GM23338 (cell line): ENCODE results near the gene MTHFD1L. TPM values are rescaled to one million over a fixed set of nuclear protein-coding genes. Genes with fewer than 3 reads are reported as not detected.

Source experiments
- ATAC-seq: fragments of 200-7000 bp; cut with Tn5 transposase; 3 replicates; pipeline ENCODE4 v1.9.1; 2020
- DNase-seq: peaks from one replicate; pipeline ENCODE4 v3.0.0-alpha.2; 2015; ENCODE audit warnings: low spot score
- H2AFZ ChIP-seq: fragments of 200-600 bp; sonication (generic); 2 replicates; pipeline ENCODE4 v1.8.0; 2016; ENCODE audit warnings: antibody characterized with exemption, mild to moderate bottlenecking, moderate library complexity
- H3F3A ChIP-seq: fragments of 200-600 bp; sonication (generic); replicated peaks from 2 replicates; pipeline ENCODE4 v1.8.0; 2017; ENCODE audit warnings: antibody characterized with exemption, mixed run types, low read depth
- H3K27ac ChIP-seq: fragments of 200-600 bp; sonication (generic); 2 replicates; pipeline ENCODE4 v1.6.1; 2016; ENCODE audit warnings: low read depth
- H3K27me3 ChIP-seq: fragments of 200-600 bp; sonication (generic); 2 replicates; pipeline ENCODE4 v1.8.0; 2016; ENCODE audit warnings: mild to moderate bottlenecking, mixed run types, moderate library complexity; ENCODE audit not compliant: insufficient read depth
- H3K36me3 ChIP-seq: fragments of 200-600 bp; sonication (generic); 2 replicates; pipeline ENCODE4 v1.8.0; 2016; ENCODE audit warnings: mild to moderate bottlenecking; ENCODE audit not compliant: insufficient read depth
- H3K4me1 ChIP-seq: fragments of 200-600 bp; sonication (generic); 2 replicates; pipeline ENCODE4 v1.8.0; 2016; ENCODE audit warnings: mild to moderate bottlenecking, moderate library complexity; ENCODE audit not compliant: insufficient read depth
- H3K4me2 ChIP-seq: fragments of 200-600 bp; sonication (generic); 2 replicates; pipeline ENCODE4 v1.7.1; 2017; ENCODE audit warnings: mixed run types
- H3K4me3 ChIP-seq: fragments of 200-600 bp; sonication (generic); 2 replicates; pipeline ENCODE4 v1.6.1; 2016; ENCODE audit warnings: mixed run types
- H3K79me2 ChIP-seq: fragments of 200-600 bp; sonication (generic); replicated peaks from 2 replicates; pipeline ENCODE4 v1.8.0; 2017; ENCODE audit warnings: mild to moderate bottlenecking; ENCODE audit not compliant: insufficient read depth
- H3K9me2 ChIP-seq: fragments of 200-600 bp; sonication (generic); 2 replicates; pipeline ENCODE4 v1.8.0; 2017; ENCODE audit not compliant: insufficient read depth
- H4K20me1 ChIP-seq: fragments of 200-600 bp; sonication (generic); replicated peaks from 2 replicates; pipeline ENCODE4 v1.8.0; 2017; ENCODE audit warnings: mild to moderate bottlenecking; ENCODE audit not compliant: insufficient read depth
- H3K27ac Mint-ChIP-seq: 2 replicates; pipeline ENCODE4 v1.8.0; 2020; ENCODE audit warnings: inconsistent platforms, mild to moderate bottlenecking, moderate library complexity, mixed read lengths
- H3K27me3 Mint-ChIP-seq: 3 replicates; pipeline ENCODE4 v1.8.0; 2022; ENCODE audit warnings: low read depth, mild to moderate bottlenecking, moderate library complexity, mixed read lengths, inconsistent platforms; ENCODE audit not compliant: insufficient read depth, poor library complexity
- H3K36me3 Mint-ChIP-seq: 3 replicates; pipeline ENCODE4 v1.8.0; 2021; ENCODE audit warnings: low read depth, mild to moderate bottlenecking, inconsistent platforms, moderate library complexity, mixed read lengths
- H3K4me1 Mint-ChIP-seq: 3 replicates; pipeline ENCODE4 v1.8.0; 2020; ENCODE audit warnings: mild to moderate bottlenecking, inconsistent platforms, mixed read lengths
- H3K4me3 Mint-ChIP-seq: 3 replicates; pipeline ENCODE4 v1.8.0; 2021; ENCODE audit warnings: moderate library complexity, mild to moderate bottlenecking, inconsistent platforms, mixed read lengths
- H3K9me3 Mint-ChIP-seq: 3 replicates; pipeline ENCODE4 v1.8.0; 2020; ENCODE audit warnings: moderate library complexity, mild to moderate bottlenecking, inconsistent platforms, mixed read lengths
- CTCF ChIP-seq, 2 experiments: fragments of 200-600 bp in 1 of 2; sonication (generic) in 1 of 2; conservative IDR thresholded peaks; 2 replicates each; pipeline versions ENCODE4 v1.5.1 to v1.6.1; 2016 to 2017; ENCODE audit warnings: antibody characterized with exemption in 2 of 2, low read depth in 2 of 2, mild to moderate bottlenecking in 2 of 2, moderate library complexity in 1 of 2
- EZH2phosphoT487 ChIP-seq: fragments of 200-600 bp; sonication (generic); IDR thresholded peaks from one replicate; pipeline ENCODE4 v1.8.1; 2018; ENCODE audit warnings: antibody characterized with exemption; ENCODE audit not compliant: unreplicated experiment
- JUNB ChIP-seq: IDR thresholded peaks from one replicate; pipeline ENCODE4 v1.6.1; 2016; ENCODE audit warnings: antibody characterized with exemption; ENCODE audit not compliant: unreplicated experiment
- NANOG ChIP-seq: IDR thresholded peaks from 2 replicates; pipeline ENCODE4 v1.6.1; 2016; ENCODE audit warnings: antibody characterized with exemption, borderline replicate concordance
- POLR2AphosphoS5 ChIP-seq: IDR thresholded peaks from 2 replicates; pipeline ENCODE4 v1.6.1; 2016; ENCODE audit warnings: antibody characterized with exemption, low read depth
- REST ChIP-seq: IDR thresholded peaks from one replicate; pipeline ENCODE4 v1.6.1; 2018; ENCODE audit warnings: antibody characterized with exemption; ENCODE audit not compliant: unreplicated experiment
- STAT1 ChIP-seq: IDR thresholded peaks from one replicate; pipeline ENCODE4 v1.6.1; 2016; ENCODE audit warnings: antibody characterized with exemption; ENCODE audit not compliant: unreplicated experiment
- ZNF114 ChIP-seq: fragments of 250-450 bp; sonication (Bioruptor Pico); IDR thresholded peaks from 2 replicates; pipeline ENCODE4 v1.5.0; 2020; ENCODE audit warnings: mild to moderate bottlenecking, moderate library complexity
- ZNF331 ChIP-seq: fragments of 250-450 bp; sonication (Bioruptor Pico); IDR thresholded peaks from 2 replicates; pipeline ENCODE4 v1.5.0; 2020; ENCODE audit warnings: low read depth, mild to moderate bottlenecking, moderate library complexity
- polyA plus RNA-seq: library from polyadenylated mRNA; unstranded; fragments of >200 nt; fragmentation: Nextera tagmentation; extraction: Ambion mirVana; gene quantifications from 2 replicates; pipeline ENCODE4 v1.2.1, GENCODE V29; 2016
- total RNA-seq: library from RNA; depleted of rRNA; stranded (reverse); fragments of >200 nt; shearing (Covaris generic); gene quantifications from 2 replicates; pipeline ENCODE4 v1.2.3, GENCODE V29; 2014
- TF ChIP-seq, protein P1 (sequence below): IDR thresholded peaks from 2 replicates; pipeline ENCODE4 v1.6.1; 2016; ENCODE audit warnings: antibody characterized with exemption
- TF ChIP-seq, protein P2 (sequence below): fragments of 250-450 bp; sonication (Bioruptor Pico); IDR thresholded peaks from 2 replicates; pipeline ENCODE4 v1.5.0; 2020; ENCODE audit warnings: mild to moderate bottlenecking, moderate library complexity

MTHFD1L gene
- total and polyA plus RNA-seq, 2 experiments from 2014 or later: 53.2 to 66.8 TPM

- TF ChIP-seq, protein P1, sequence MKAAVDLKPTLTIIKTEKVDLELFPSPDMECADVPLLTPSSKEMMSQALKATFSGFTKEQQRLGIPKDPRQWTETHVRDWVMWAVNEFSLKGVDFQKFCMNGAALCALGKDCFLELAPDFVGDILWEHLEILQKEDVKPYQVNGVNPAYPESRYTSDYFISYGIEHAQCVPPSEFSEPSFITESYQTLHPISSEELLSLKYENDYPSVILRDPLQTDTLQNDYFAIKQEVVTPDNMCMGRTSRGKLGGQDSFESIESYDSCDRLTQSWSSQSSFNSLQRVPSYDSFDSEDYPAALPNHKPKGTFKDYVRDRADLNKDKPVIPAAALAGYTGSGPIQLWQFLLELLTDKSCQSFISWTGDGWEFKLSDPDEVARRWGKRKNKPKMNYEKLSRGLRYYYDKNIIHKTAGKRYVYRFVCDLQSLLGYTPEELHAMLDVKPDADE: no peak
These were observed 68.9 kb downstream of the MTHFD1L start (continued) for GRCh38 chr6:150934380-150934779.

DNA sequence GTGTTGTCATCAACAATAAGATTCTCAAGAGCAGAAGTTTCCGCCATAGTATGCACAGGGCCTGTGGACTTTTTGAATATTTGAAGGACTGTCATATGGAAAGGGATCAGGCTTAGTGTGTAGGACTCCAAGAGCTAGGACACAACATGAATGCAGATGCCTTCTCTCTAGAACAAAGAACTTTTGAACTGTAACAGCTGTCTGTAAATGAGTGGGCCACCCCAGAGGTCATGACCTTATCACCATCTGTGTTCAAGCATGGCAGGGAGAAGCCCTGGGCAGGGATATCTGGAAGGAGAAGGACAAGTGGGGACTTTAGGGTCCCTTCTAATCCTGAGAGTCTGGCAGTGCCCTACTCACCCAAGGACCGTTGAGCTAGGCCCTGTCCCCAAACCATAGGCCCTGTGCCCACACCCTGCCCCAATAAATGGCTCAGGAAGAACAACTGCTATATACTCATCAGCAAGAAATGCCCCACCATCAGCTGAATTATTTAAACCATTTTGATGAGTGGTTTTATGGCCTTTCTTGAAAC is 70.6 kb downstream of the MTHFD1L start:
- Mint-ChIP-seq H3K27ac (no peak overlapping the region), H3K4me1 (no peaks in the 10 kb centered on the region), H3K36me3 (peaks cover 57% of the 10 kb centered on the region), H3K9me3 (no peaks in the 10 kb centered on the region), H3K4me3 (no peak overlapping the region), H3K27me3 (peaks cover 6% of the 10 kb centered on the region)
- peaks cover 27% of the 10 kb centered on the region for H3K36me3 ChIP-seq
- no peak for ATAC-seq
- no peak overlapping the region for H2AFZ ChIP-seq
- H3K4me3 ChIP-seq: no peak overlapping the region
- H3K4me1 ChIP-seq: no peaks in the 10 kb centered on the region
- no peaks in the 10 kb centered on the region for H3K27me3 ChIP-seq
- no peak overlapping the region for H3K4me2 ChIP-seq
- TF ChIP-seq POLR2AphosphoS5 (no peak), ZNF114 (CRISPR knock-in tag) (no peak), STAT1 (no peak), REST (no peak), ZNF331 (CRISPR knock-in tag) (no peak), EZH2phosphoT487 (no peak), JUNB (no peak), NANOG (no peak), CTCF (conservative IDR thresholded peaks at IDR 0.05; ENCODE audit: low read depth in 2 of 2) (no peak)
- TF ChIP-seq, protein P2, sequence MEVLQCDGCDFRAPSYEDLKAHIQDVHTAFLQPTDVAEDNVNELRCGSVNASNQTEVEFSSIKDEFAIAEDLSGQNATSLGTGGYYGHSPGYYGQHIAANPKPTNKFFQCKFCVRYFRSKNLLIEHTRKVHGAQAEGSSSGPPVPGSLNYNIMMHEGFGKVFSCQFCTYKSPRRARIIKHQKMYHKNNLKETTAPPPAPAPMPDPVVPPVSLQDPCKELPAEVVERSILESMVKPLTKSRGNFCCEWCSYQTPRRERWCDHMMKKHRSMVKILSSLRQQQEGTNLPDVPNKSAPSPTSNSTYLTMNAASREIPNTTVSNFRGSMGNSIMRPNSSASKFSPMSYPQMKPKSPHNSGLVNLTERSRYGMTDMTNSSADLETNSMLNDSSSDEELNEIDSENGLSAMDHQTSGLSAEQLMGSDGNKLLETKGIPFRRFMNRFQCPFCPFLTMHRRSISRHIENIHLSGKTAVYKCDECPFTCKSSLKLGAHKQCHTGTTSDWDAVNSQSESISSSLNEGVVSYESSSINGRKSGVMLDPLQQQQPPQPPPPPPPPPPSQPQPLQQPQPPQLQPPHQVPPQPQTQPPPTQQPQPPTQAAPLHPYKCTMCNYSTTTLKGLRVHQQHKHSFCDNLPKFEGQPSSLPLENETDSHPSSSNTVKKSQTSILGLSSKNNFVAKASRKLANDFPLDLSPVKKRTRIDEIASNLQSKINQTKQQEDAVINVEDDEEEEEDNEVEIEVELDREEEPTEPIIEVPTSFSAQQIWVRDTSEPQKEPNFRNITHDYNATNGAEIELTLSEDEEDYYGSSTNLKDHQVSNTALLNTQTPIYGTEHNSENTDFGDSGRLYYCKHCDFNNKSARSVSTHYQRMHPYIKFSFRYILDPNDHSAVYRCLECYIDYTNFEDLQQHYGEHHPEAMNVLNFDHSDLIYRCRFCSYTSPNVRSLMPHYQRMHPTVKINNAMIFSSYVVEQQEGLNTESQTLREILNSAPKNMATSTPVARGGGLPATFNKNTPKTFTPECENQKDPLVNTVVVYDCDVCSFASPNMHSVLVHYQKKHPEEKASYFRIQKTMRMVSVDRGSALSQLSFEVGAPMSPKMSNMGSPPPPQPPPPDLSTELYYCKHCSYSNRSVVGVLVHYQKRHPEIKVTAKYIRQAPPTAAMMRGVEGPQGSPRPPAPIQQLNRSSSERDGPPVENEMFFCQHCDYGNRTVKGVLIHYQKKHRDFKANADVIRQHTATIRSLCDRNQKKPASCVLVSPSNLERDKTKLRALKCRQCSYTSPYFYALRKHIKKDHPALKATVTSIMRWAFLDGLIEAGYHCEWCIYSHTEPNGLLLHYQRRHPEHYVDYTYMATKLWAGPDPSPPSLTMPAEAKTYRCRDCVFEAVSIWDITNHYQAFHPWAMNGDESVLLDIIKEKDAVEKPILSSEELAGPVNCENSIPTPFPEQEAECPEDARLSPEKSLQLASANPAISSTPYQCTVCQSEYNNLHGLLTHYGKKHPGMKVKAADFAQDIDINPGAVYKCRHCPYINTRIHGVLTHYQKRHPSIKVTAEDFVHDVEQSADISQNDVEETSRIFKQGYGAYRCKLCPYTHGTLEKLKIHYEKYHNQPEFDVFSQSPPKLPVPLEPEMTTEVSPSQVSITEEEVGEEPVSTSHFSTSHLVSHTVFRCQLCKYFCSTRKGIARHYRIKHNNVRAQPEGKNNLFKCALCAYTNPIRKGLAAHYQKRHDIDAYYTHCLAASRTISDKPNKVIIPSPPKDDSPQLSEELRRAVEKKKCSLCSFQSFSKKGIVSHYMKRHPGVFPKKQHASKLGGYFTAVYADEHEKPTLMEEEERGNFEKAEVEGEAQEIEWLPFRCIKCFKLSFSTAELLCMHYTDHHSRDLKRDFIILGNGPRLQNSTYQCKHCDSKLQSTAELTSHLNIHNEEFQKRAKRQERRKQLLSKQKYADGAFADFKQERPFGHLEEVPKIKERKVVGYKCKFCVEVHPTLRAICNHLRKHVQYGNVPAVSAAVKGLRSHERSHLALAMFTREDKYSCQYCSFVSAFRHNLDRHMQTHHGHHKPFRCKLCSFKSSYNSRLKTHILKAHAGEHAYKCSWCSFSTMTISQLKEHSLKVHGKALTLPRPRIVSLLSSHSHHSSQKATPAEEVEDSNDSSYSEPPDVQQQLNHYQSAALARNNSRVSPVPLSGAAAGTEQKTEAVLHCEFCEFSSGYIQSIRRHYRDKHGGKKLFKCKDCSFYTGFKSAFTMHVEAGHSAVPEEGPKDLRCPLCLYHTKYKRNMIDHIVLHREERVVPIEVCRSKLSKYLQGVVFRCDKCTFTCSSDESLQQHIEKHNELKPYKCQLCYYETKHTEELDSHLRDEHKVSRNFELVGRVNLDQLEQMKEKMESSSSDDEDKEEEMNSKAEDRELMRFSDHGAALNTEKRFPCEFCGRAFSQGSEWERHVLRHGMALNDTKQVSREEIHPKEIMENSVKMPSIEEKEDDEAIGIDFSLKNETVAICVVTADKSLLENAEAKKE (CRISPR knock-in tag): no peak
- no peaks in the 10 kb centered on the region for H3K9me2 ChIP-seq
- no peak for DNase-seq
- H3K79me2 ChIP-seq: no peaks in the 10 kb centered on the region
- no peaks in the 10 kb centered on the region for H3F3A ChIP-seq
- H3K27ac ChIP-seq: no peak overlapping the region
- H4K20me1 ChIP-seq: peaks cover 5% of the 10 kb centered on the region
